WTC11 (cell line): Measurements from ENCODE around the gene RNU5B-1. TPM values are rescaled to one million over a fixed set of nuclear protein-coding genes. Genes with fewer than 3 reads are reported as not detected.

Experiments used
- ATAC-seq: fragments of 200-7000 bp; cut with Tn5 transposase; 2 replicates; pipeline ENCODE4 v1.10.0; 2021; ENCODE audit warnings: mild to moderate bottlenecking, moderate library complexity
- CTCF ChIA-PET: fragments of 300-600 bp; sonication (Branson Sonifier 250); formaldehyde crosslinking; loops from one replicate; lab custom pipeline; 2021; ENCODE audit warnings: antibody characterized with exemption; lab: Charles Lee
- POLR2A ChIA-PET: fragments of 350-600 bp; sonication (Branson Sonifier 250); formaldehyde crosslinking; loops from one replicate; lab custom pipeline; 2021; ENCODE audit warnings: antibody characterized with exemption; lab: Charles Lee
- DNase-seq: peaks from one replicate; pipeline ENCODE4 v3.0.0; 2021; ENCODE audit warnings: low spot score
- H3K27ac Mint-ChIP-seq: 2 replicates; pipeline ENCODE4 v1.8.0; 2021; ENCODE audit warnings: mixed read lengths
- H3K27me3 Mint-ChIP-seq: 2 replicates; pipeline ENCODE4 v1.8.0; 2021; ENCODE audit warnings: low read depth, mild to moderate bottlenecking, moderate library complexity, mixed read lengths
- H3K36me3 Mint-ChIP-seq: 2 replicates; pipeline ENCODE4 v1.8.0; 2021; ENCODE audit warnings: mixed read lengths
- H3K4me1 Mint-ChIP-seq: 2 replicates; pipeline ENCODE4 v1.8.0; 2022; ENCODE audit warnings: mixed read lengths
- H3K4me3 Mint-ChIP-seq: 2 replicates; pipeline ENCODE4 v1.8.0; 2021; ENCODE audit warnings: mild to moderate bottlenecking, moderate library complexity, mixed read lengths
- H3K9me3 Mint-ChIP-seq: 2 replicates; pipeline ENCODE4 v1.8.0; 2021; ENCODE audit warnings: mixed read lengths
- ATF1 ChIP-seq: sonication (generic); formaldehyde crosslinking; IDR thresholded peaks from 2 replicates; pipeline ENCODE4 v1.8.1; 2023; ENCODE audit warnings: mild to moderate bottlenecking, moderate library complexity, missing genetic modification reagents
- ELF4 ChIP-seq: sonication (generic); formaldehyde crosslinking; IDR thresholded peaks from 2 replicates; pipeline ENCODE4 v1.8.1; 2022; ENCODE audit warnings: low read depth, mild to moderate bottlenecking, moderate library complexity, missing genetic modification reagents
- FOXJ3 ChIP-seq: sonication (generic); formaldehyde crosslinking; IDR thresholded peaks from 2 replicates; pipeline ENCODE4 v1.9.0; 2021; ENCODE audit warnings: missing genetic modification reagents, mild to moderate bottlenecking, borderline replicate concordance
- FOXP1 ChIP-seq: sonication (generic); formaldehyde crosslinking; IDR thresholded peaks from 2 replicates; pipeline ENCODE4 v1.8.0; 2022; ENCODE audit warnings: missing genetic modification reagents, mild to moderate bottlenecking, moderate library complexity, borderline replicate concordance
- GRHL2 ChIP-seq: fragments of 250-450 bp; sonication (Bioruptor Pico); IDR thresholded peaks from 2 replicates; pipeline ENCODE4 v1.8.0; 2022; ENCODE audit warnings: mild to moderate bottlenecking, moderate library complexity; ENCODE audit not compliant: insufficient replicate concordance, severe bottlenecking
- MYBL2 ChIP-seq: sonication (generic); formaldehyde crosslinking; IDR thresholded peaks from 2 replicates; pipeline ENCODE4 v1.8.1; 2023; ENCODE audit warnings: mild to moderate bottlenecking, moderate library complexity, missing genetic modification reagents
- NR2C2 ChIP-seq: sonication (generic); formaldehyde crosslinking; IDR thresholded peaks from 2 replicates; pipeline ENCODE4 v1.8.0; 2022; ENCODE audit warnings: mild to moderate bottlenecking, missing genetic modification reagents
- RELA ChIP-seq: sonication (generic); formaldehyde crosslinking; IDR thresholded peaks from 2 replicates; pipeline ENCODE4 v1.8.1; 2022; ENCODE audit warnings: missing genetic modification reagents, mild to moderate bottlenecking, borderline replicate concordance
- SMAD4 ChIP-seq: sonication (generic); formaldehyde crosslinking; IDR thresholded peaks from 2 replicates; pipeline ENCODE4 v1.8.0; 2022; ENCODE audit warnings: mild to moderate bottlenecking, missing genetic modification reagents
- ZBTB21 ChIP-seq: sonication (generic); formaldehyde crosslinking; IDR thresholded peaks from 2 replicates; pipeline ENCODE4 v1.8.1; 2023; ENCODE audit warnings: mild to moderate bottlenecking, missing genetic modification reagents, borderline replicate concordance
- ZNF263 ChIP-seq: sonication (generic); formaldehyde crosslinking; IDR thresholded peaks from 2 replicates; pipeline ENCODE4 v1.8.1; 2022; ENCODE audit warnings: low read depth, mild to moderate bottlenecking, moderate library complexity, missing genetic modification reagents
- total RNA-seq: library from RNA; stranded (reverse); gene quantifications from 3 replicates; pipeline ENCODE4 v1.2.3, GENCODE V29; 2021
- TF ChIP-seq, protein P1 (sequence below): sonication (generic); formaldehyde crosslinking; IDR thresholded peaks from 2 replicates; pipeline ENCODE4 v1.8.0; 2022; ENCODE audit warnings: mild to moderate bottlenecking, missing genetic modification reagents
- TF ChIP-seq, protein P2 (sequence below): sonication (generic); formaldehyde crosslinking; IDR thresholded peaks from 2 replicates; pipeline ENCODE4 v1.8.0; 2023; ENCODE audit warnings: mild to moderate bottlenecking, missing genetic modification reagents
- TF ChIP-seq, protein P3 (sequence below): sonication (generic); formaldehyde crosslinking; IDR thresholded peaks from 2 replicates; pipeline ENCODE4 v1.8.0; 2022; ENCODE audit warnings: mild to moderate bottlenecking, missing genetic modification reagents
- TF ChIP-seq, protein P4 (sequence below): fragments of 250-450 bp; sonication (Bioruptor Pico); IDR thresholded peaks from 2 replicates; pipeline ENCODE4 v1.9.0; 2021; ENCODE audit warnings: moderate library complexity, mild to moderate bottlenecking, inconsistent platforms, borderline replicate concordance
- TF ChIP-seq, protein P5 (sequence below): sonication (generic); formaldehyde crosslinking; IDR thresholded peaks from 2 replicates; pipeline ENCODE4 v1.8.1; 2023; ENCODE audit warnings: mild to moderate bottlenecking, missing genetic modification reagents, borderline replicate concordance
- TF ChIP-seq, protein P6 (sequence below): sonication (generic); formaldehyde crosslinking; IDR thresholded peaks from 2 replicates; pipeline ENCODE4 v1.8.1; 2023; ENCODE audit warnings: mild to moderate bottlenecking, missing genetic modification reagents, moderate library complexity
- TF ChIP-seq, protein P7 (sequence below): sonication (generic); formaldehyde crosslinking; IDR thresholded peaks from 2 replicates; pipeline ENCODE4 v1.8.1; 2022; ENCODE audit warnings: mild to moderate bottlenecking, moderate library complexity, missing genetic modification reagents

Gene RNU5B-1
- total RNA-seq, 1 experiment from 2014 or later: not detected

DNA sequence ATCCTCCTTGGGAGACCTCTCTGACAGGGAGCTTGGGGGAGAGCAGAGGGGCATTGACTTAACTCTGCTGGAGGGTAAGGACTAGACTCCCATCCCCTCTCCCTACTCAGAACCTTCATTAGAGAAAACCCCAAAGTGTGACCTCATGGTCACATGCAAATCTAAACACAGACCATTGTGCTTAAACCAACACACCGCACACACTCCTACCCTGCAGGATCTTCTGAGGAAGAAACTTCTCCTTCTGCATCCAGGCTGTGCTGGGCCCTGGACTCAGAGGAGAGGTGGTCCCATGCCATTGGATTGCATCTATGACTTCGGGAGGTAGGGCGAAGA lies 17.0 kb upstream of the RNU5B-1 start:
- CTCF ChIA-PET: interaction anchor here (0.5 to 2.9 kb wide), 15 partner anchors 8 to 186 kb away, joined by 3 to 21 read pairs (median 6); partner anchors contain the start of genes CILP, CLPX and RNU5B-1
- H3K36me3 Mint-ChIP-seq: no peaks in the 10 kb centered on the region
- DNase-seq: no peak
- no peaks in the 10 kb centered on the region for H3K9me3 Mint-ChIP-seq
- TF ChIP-seq, protein P1, sequence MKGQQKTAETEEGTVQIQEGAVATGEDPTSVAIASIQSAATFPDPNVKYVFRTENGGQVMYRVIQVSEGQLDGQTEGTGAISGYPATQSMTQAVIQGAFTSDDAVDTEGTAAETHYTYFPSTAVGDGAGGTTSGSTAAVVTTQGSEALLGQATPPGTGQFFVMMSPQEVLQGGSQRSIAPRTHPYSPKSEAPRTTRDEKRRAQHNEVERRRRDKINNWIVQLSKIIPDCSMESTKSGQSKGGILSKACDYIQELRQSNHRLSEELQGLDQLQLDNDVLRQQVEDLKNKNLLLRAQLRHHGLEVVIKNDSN (CRISPR knock-in tag): no peak
- TF ChIP-seq ZBTB21 (CRISPR knock-in tag) (no peak), MYBL2 (CRISPR knock-in tag) (no peak), FOXP1 (CRISPR knock-in tag) (no peak), RELA (CRISPR knock-in tag) (no peak), SMAD4 (CRISPR knock-in tag) (no peak), ELF4 (CRISPR knock-in tag) (no peak), ATF1 (CRISPR knock-in tag) (no peak), ZNF263 (CRISPR knock-in tag) (no peak), FOXJ3 (no peak), GRHL2 (CRISPR knock-in tag) (no peak), NR2C2 (CRISPR knock-in tag) (no peak)
- TF ChIP-seq, protein P2, sequence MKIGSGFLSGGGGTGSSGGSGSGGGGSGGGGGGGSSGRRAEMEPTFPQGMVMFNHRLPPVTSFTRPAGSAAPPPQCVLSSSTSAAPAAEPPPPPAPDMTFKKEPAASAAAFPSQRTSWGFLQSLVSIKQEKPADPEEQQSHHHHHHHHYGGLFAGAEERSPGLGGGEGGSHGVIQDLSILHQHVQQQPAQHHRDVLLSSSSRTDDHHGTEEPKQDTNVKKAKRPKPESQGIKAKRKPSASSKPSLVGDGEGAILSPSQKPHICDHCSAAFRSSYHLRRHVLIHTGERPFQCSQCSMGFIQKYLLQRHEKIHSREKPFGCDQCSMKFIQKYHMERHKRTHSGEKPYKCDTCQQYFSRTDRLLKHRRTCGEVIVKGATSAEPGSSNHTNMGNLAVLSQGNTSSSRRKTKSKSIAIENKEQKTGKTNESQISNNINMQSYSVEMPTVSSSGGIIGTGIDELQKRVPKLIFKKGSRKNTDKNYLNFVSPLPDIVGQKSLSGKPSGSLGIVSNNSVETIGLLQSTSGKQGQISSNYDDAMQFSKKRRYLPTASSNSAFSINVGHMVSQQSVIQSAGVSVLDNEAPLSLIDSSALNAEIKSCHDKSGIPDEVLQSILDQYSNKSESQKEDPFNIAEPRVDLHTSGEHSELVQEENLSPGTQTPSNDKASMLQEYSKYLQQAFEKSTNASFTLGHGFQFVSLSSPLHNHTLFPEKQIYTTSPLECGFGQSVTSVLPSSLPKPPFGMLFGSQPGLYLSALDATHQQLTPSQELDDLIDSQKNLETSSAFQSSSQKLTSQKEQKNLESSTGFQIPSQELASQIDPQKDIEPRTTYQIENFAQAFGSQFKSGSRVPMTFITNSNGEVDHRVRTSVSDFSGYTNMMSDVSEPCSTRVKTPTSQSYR (CRISPR knock-in tag): no peak
- TF ChIP-seq, protein P3, sequence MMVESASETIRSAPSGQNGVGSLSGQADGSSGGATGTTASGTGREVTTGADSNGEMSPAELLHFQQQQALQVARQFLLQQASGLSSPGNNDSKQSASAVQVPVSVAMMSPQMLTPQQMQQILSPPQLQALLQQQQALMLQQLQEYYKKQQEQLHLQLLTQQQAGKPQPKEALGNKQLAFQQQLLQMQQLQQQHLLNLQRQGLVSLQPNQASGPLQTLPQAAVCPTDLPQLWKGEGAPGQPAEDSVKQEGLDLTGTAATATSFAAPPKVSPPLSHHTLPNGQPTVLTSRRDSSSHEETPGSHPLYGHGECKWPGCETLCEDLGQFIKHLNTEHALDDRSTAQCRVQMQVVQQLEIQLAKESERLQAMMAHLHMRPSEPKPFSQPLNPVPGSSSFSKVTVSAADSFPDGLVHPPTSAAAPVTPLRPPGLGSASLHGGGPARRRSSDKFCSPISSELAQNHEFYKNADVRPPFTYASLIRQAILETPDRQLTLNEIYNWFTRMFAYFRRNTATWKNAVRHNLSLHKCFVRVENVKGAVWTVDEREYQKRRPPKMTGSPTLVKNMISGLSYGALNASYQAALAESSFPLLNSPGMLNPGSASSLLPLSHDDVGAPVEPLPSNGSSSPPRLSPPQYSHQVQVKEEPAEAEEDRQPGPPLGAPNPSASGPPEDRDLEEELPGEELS (CRISPR knock-in tag): no peak
- TF ChIP-seq, protein P4, sequence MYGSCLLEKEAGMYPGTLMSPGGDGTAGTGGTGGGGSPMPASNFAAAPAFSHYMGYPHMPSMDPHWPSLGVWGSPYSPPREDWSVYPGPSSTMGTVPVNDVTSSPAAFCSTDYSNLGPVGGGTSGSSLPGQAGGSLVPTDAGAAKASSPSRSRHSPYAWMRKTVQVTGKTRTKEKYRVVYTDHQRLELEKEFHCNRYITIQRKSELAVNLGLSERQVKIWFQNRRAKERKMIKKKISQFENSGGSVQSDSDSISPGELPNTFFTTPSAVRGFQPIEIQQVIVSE: no peak
- TF ChIP-seq, protein P5, sequence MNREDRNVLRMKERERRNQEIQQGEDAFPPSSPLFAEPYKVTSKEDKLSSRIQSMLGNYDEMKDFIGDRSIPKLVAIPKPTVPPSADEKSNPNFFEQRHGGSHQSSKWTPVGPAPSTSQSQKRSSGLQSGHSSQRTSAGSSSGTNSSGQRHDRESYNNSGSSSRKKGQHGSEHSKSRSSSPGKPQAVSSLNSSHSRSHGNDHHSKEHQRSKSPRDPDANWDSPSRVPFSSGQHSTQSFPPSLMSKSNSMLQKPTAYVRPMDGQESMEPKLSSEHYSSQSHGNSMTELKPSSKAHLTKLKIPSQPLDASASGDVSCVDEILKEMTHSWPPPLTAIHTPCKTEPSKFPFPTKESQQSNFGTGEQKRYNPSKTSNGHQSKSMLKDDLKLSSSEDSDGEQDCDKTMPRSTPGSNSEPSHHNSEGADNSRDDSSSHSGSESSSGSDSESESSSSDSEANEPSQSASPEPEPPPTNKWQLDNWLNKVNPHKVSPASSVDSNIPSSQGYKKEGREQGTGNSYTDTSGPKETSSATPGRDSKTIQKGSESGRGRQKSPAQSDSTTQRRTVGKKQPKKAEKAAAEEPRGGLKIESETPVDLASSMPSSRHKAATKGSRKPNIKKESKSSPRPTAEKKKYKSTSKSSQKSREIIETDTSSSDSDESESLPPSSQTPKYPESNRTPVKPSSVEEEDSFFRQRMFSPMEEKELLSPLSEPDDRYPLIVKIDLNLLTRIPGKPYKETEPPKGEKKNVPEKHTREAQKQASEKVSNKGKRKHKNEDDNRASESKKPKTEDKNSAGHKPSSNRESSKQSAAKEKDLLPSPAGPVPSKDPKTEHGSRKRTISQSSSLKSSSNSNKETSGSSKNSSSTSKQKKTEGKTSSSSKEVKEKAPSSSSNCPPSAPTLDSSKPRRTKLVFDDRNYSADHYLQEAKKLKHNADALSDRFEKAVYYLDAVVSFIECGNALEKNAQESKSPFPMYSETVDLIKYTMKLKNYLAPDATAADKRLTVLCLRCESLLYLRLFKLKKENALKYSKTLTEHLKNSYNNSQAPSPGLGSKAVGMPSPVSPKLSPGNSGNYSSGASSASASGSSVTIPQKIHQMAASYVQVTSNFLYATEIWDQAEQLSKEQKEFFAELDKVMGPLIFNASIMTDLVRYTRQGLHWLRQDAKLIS (CRISPR knock-in tag): no peak
- TF ChIP-seq, protein P6, sequence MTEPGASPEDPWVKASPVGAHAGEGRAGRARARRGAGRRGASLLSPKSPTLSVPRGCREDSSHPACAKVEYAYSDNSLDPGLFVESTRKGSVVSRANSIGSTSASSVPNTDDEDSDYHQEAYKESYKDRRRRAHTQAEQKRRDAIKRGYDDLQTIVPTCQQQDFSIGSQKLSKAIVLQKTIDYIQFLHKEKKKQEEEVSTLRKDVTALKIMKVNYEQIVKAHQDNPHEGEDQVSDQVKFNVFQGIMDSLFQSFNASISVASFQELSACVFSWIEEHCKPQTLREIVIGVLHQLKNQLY (CRISPR knock-in tag): no peak
- TF ChIP-seq, protein P7, sequence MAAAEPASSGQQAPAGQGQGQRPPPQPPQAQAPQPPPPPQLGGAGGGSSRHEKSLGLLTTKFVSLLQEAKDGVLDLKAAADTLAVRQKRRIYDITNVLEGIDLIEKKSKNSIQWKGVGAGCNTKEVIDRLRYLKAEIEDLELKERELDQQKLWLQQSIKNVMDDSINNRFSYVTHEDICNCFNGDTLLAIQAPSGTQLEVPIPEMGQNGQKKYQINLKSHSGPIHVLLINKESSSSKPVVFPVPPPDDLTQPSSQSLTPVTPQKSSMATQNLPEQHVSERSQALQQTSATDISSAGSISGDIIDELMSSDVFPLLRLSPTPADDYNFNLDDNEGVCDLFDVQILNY (CRISPR knock-in tag): no peak
- TF ChIP-seq, all 79 proteins: peak for 0
- Mint-ChIP-seq H3K4me3 (peak overlapping the region; percentile 66), H3K4me1 (peaks cover 17% of the 10 kb centered on the region), H3K27ac (no peak overlapping the region), H3K27me3 (peaks cover 36% of the 10 kb centered on the region)
- POLR2A ChIA-PET: interaction anchor here (0.5 to 2.6 kb wide), 3 partner anchors 17 to 588 kb away, joined by 3 to 16 read pairs (median 3); partner anchors contain the start of gene RNU5B-1
- ATAC-seq: no peak
